ENCODE results near the gene SMG6.
A peak's percentile ranks its signal among the peaks of the same experiment; 100 is the strongest.
"Not testable (repeated sequence)": the region's sequence is repeated elsewhere in the genome, so short reads cannot be mapped to it uniquely, and the experiment has no call there.

The SMG6 gene

GRCh38 chr17:2266045-2266864, 37.3 kb downstream of the SMG6 start:
- Histone ChIP-seq H3K36me3 (peaks cover 17% of the 10 kb centered on the region), H3K4me1 (ENCODE audit: control insufficient read depth in 1 of 2, insufficient read depth in 1 of 2, low read depth in 1 of 2, low read length in 1 of 2) (peaks cover 8 to 11% of the 10 kb centered on the region in 2 experiments), H3K27ac (peak overlapping the region; percentile 45), H3K9me3 (no peaks in the 10 kb centered on the region), H3K4me3 (ENCODE audit: low read depth in 1 of 2, low read length in 1 of 2) (no peak overlapping the region), H3K27me3 (no peaks in the 10 kb centered on the region)
- TF ChIP-seq CTCF (IDR thresholded peaks at IDR 0.05), result no peak

DNA sequence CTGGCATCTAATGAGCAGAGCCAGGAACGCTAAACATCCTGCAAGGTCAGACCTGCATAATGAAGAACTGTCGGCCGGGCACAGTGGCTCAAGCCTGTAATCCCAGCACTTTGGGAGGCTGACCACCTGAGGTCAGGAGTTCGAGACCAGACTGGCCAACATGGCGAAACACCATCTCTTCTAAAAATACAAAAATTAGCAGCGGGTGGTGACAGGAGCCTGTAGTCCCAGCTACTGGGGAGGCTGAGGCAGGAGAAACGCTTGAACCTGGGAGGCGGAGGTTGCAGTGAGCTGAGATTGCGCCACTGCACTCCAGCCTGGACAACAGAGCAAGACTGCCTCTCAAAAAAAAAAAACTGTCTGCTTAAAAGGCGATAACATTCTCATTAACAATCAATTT, 38.4 kb downstream of the SMG6 start:
- H3K36me3 ChIP-seq, result peaks cover 10% of the 10 kb centered on the region
- H3K27me3 ChIP-seq; H3K27ac ChIP-seq; H3K4me3 ChIP-seq (ENCODE audit: low read depth in 1 of 2, low read length in 1 of 2); H3K9me3 ChIP-seq: not testable (repeated sequence)
- H3K4me1 ChIP-seq (ENCODE audit: control insufficient read depth in 1 of 2, insufficient read depth in 1 of 2, low read depth in 1 of 2, low read length in 1 of 2), result peaks cover 8 to 11% of the 10 kb centered on the region in 2 experiments

DNA sequence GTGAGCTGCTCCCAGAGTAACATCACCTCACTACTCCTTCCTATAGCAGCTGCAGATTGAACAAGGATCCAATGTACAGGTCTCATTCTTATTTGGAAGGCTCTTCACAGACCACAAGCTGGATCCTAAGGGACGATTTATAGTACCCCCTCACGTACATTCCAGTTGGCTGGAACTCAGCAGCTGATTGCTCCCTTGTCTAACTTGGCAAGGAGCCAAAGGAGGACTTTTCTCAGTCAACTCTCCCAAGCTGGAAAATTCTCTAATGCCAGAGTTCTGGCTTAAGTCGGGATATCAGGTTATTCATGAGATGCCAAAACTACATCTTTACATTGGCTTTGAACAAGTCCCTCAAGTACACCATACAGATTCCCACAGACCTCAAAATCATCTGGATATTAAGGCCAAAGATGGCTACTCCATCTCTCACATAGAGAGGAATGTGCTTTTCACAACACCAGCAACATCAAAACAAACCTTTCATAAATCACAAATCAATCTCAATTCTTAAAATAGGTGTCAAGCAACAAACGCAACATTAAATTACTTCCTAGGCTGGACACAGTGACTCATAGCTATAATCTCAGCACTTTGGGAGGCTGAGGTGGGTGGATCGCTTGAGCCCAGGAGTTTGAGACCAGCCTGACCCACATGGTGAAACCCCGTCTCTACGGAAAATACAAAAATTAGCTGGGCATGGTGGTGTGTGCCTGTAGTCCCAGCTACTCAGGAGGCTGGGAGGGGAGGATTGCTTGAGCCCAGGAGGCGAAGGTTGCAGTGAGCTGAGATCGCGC, 39.3 kb downstream of the SMG6 start:
- Histone ChIP-seq H3K27ac (no peak overlapping the region), H3K4me3 (ENCODE audit: low read depth in 1 of 2, low read length in 1 of 2) (no peak overlapping the region)

DNA sequence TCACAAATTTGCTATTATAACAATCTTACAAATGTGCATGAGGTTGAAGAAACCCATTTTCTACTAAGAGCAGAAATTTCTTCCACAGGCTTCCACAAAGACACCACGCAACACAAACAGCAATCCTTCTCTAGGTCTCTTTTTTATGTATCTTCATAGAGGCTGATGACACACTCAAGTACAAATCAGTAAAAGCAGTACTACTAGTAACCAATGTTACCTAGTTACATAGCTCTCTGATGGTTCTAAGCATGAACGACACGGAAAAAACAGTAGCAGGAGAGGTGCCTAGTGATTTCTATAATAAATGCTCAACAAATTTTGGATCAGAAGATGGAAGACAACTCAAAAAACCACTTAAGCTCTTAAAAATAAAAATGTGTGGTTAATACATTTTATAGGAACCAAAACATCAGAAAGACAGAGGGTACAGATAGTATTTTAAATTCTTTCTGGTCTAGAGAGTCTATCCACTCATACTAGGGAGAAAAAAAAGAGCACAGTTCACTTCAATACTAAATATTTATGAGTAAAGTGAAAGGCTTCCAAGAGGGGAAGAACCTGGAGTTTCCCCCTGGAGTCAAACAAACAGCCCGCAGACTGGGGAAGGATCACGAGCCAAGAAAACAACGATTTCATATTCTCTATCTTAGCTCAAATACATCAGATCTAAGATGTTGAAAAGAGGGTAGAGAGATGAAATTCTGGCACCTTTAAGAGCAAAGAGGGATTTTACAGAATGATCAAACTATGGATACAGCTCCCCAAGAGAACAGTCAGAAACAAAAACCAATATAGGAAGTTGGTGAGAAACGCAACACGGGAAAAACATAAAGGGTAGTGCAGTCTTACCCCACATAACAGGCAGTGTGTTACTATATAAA, 40.2 kb downstream of the SMG6 start:
- Histone ChIP-seq H3K27me3 (no peaks in the 10 kb centered on the region), H3K4me1 (ENCODE audit: control insufficient read depth in 1 of 2, insufficient read depth in 1 of 2, low read depth in 1 of 2, low read length in 1 of 2) (peaks cover 8 to 11% of the 10 kb centered on the region in 2 experiments), H3K4me3 (ENCODE audit: low read depth in 1 of 2, low read length in 1 of 2) (no peak overlapping the region), H3K9me3 (no peaks in the 10 kb centered on the region), H3K36me3 (peaks cover 3% of the 10 kb centered on the region), H3K27ac (no peak overlapping the region)
- no peak for TF ChIP-seq CTCF (IDR thresholded peaks at IDR 0.05)

More for the DNA sequence above, 39.3 kb downstream of the SMG6 start:
- Histone ChIP-seq H3K36me3 (peaks cover 3% of the 10 kb centered on the region), H3K27me3 (no peaks in the 10 kb centered on the region), H3K9me3 (no peaks in the 10 kb centered on the region), H3K4me1 (ENCODE audit: control insufficient read depth in 1 of 2, insufficient read depth in 1 of 2, low read depth in 1 of 2, low read length in 1 of 2) (peaks cover 8 to 11% of the 10 kb centered on the region in 2 experiments)
- TF ChIP-seq CTCF (IDR thresholded peaks at IDR 0.05), result no peak

GRCh38 chr17:2262135-2262587, 41.4 kb downstream of the SMG6 start:
- peaks cover 8 to 11% of the 10 kb centered on the region in 2 experiments for H3K4me1 ChIP-seq (ENCODE audit: control insufficient read depth in 1 of 2, insufficient read depth in 1 of 2, low read depth in 1 of 2, low read length in 1 of 2)
- no peak for TF ChIP-seq CTCF (IDR thresholded peaks at IDR 0.05)
- H3K9me3 ChIP-seq, result no peaks in the 10 kb centered on the region
- H3K27ac ChIP-seq, result no peak overlapping the region
- H3K27me3 ChIP-seq, result no peaks in the 10 kb centered on the region
- H3K36me3 ChIP-seq, result peaks cover 3% of the 10 kb centered on the region
- no peak overlapping the region for H3K4me3 ChIP-seq (ENCODE audit: low read depth in 1 of 2, low read length in 1 of 2)

Data from neutrophil (primary cell).